Stimulated activated CD4-positive, alpha-beta T cell treated with anti-CD3 and anti-CD28 coated beads, TNF-alpha, amount 100 ng/mL, for 1 hour (primary cell): ENCODE measurements around the gene GRK2.
A peak's percentile ranks its signal among the peaks of the same experiment; 100 is the strongest.
"Not testable (repeated sequence)": the region's sequence is repeated elsewhere in the genome, so short reads cannot be mapped to it uniquely, and the experiment has no call there.

Experiments used
- DNase-seq, 3 donors: peaks; one replicate each; pipeline ENCODE4 v3.0.0-alpha.2; 2020; ENCODE audit warnings: low read depth in 3 of 3, low spot score in 1 of 3

The GRK2 gene

GRCh38 chr11:67253872-67254624, 12.2 kb upstream of the GRK2 start:
- DNase-seq, result no peak

- no peak for DNase-seq
Observed at GRCh38 chr11:67254798-67255197, 11.5 kb upstream of the GRK2 start.

GRCh38 chr11:67255353-67255752, 10.9 kb upstream of the GRK2 start:
- DNase-seq, result no peak

- no peak for DNase-seq
Observed at GRCh38 chr11:67255864-67256263, 10.4 kb upstream of the GRK2 start.

- no peak for DNase-seq
Observed at GRCh38 chr11:67256477-67257135, 9.7 kb upstream of the GRK2 start.

- DNase-seq, result no peak
Observed at GRCh38 chr11:67260406-67260805, 5.9 kb upstream of the GRK2 start.

- DNase-seq, result not testable (repeated sequence)
Observed at GRCh38 chr11:67260885-67261639, 5.2 kb upstream of the GRK2 start.

GRCh38 chr11:67261640-67261945, 4.7 kb upstream of the GRK2 start:
- DNase-seq, result no peak

GRCh38 chr11:67261946-67262681, 4.2 kb upstream of the GRK2 start:
- DNase-seq, result no peak

GRCh38 chr11:67262731-67263675, 3.3 kb upstream of the GRK2 start:
- DNase-seq, result peak in 1 of 3 donors; percentile 49

GRCh38 chr11:67264260-67264659, 2.0 kb upstream of the GRK2 start:
- no peak for DNase-seq

- no peak for DNase-seq
Observed at GRCh38 chr11:67264877-67265632, 1.2 kb upstream of the GRK2 start.

GRCh38 chr11:67265633-67266448, 432 bp upstream of the GRK2 start:
- DNase-seq, result peak in 2 of 3 donors; percentile 62 to 81

- no peak for DNase-seq
Observed at GRCh38 chr11:67267188-67268080, 1.2 kb downstream of the GRK2 start.

- DNase-seq, result no peak
Observed at GRCh38 chr11:67268081-67268961, 2.0 kb downstream of the GRK2 start.

GRCh38 chr11:67268962-67269268, 2.6 kb downstream of the GRK2 start:
- no peak for DNase-seq
